KMS-11 (cell line): Measurements from ENCODE around the gene NISCH.

Source experiments
- H2AFZ ChIP-seq: fragments of 200-600 bp; sonication (generic); 2 replicates; pipeline ENCODE4 v1.6.1; 2016; ENCODE audit warnings: antibody characterized with exemption, mixed run types, low read depth
- H3K27ac ChIP-seq: fragments of 200-600 bp; sonication (generic); 2 replicates; pipeline ENCODE4 v1.6.1; 2016; ENCODE audit warnings: mild to moderate bottlenecking, mixed run types
- H3K27me3 ChIP-seq: fragments of 200-600 bp; sonication (generic); 2 replicates; pipeline ENCODE4 v1.6.1; 2017; ENCODE audit warnings: mild to moderate bottlenecking, low read depth, mixed run types, moderate library complexity; ENCODE audit not compliant: insufficient read depth
- H3K36me3 ChIP-seq: fragments of 200-600 bp; sonication (generic); 2 replicates; pipeline ENCODE4 v1.6.1; 2017; ENCODE audit warnings: mild to moderate bottlenecking, mixed run types; ENCODE audit not compliant: insufficient read depth
- H3K4me1 ChIP-seq: fragments of 200-600 bp; sonication (generic); 2 replicates; pipeline ENCODE4 v1.6.1; 2016; ENCODE audit warnings: mild to moderate bottlenecking, low read depth, mixed run types; ENCODE audit not compliant: poor library complexity, severe bottlenecking
- H3K4me2 ChIP-seq: fragments of 200-600 bp; sonication (generic); 2 replicates; pipeline ENCODE4 v1.7.0; 2016; ENCODE audit warnings: mild to moderate bottlenecking, mixed run types
- H3K4me3 ChIP-seq: fragments of 200-600 bp; sonication (generic); IDR thresholded peaks from 2 replicates; pipeline ENCODE4 v1.6.1; 2017; ENCODE audit warnings: low read depth, low read length, mixed read lengths; ENCODE audit not compliant: insufficient read depth
- H3K79me2 ChIP-seq: fragments of 200-600 bp; sonication (generic); 2 replicates; pipeline ENCODE4 v1.6.1; 2016; ENCODE audit warnings: low read depth, mixed run types; ENCODE audit not compliant: insufficient read depth
- H3K9ac ChIP-seq: fragments of 200-600 bp; sonication (generic); 2 replicates; pipeline ENCODE4 v1.6.1; 2016; ENCODE audit warnings: mild to moderate bottlenecking, mixed run types
- H4K20me1 ChIP-seq: fragments of 200-600 bp; sonication (generic); 2 replicates; pipeline ENCODE4 v1.6.1; 2016; ENCODE audit warnings: mild to moderate bottlenecking, mixed run types; ENCODE audit not compliant: insufficient read depth
- CTCF ChIP-seq: fragments of 200-600 bp; sonication (generic); conservative IDR thresholded peaks from 2 replicates; pipeline ENCODE4 v1.6.1; 2017; ENCODE audit warnings: low read depth, mild to moderate bottlenecking, antibody characterized with exemption, low read length, moderate library complexity, mixed read lengths

NISCH gene

GRCh38 chr3:52521881-52522650 lies 66.7 kb downstream of the NISCH start:
- TF ChIP-seq CTCF: no peak
- H3K4me3 ChIP-seq: no peak overlapping the region
- no peaks in the 10 kb centered on the region for H3K79me2 ChIP-seq
- H2AFZ ChIP-seq: no peak overlapping the region
- no peaks in the 10 kb centered on the region for H3K36me3 ChIP-seq
- H4K20me1 ChIP-seq: no peaks in the 10 kb centered on the region
- no peak overlapping the region for H3K4me2 ChIP-seq
- no peaks in the 10 kb centered on the region for H3K27me3 ChIP-seq
- no peaks in the 10 kb centered on the region for H3K4me1 ChIP-seq
- H3K9ac ChIP-seq: no peak overlapping the region
- H3K27ac ChIP-seq: no peak overlapping the region

DNA sequence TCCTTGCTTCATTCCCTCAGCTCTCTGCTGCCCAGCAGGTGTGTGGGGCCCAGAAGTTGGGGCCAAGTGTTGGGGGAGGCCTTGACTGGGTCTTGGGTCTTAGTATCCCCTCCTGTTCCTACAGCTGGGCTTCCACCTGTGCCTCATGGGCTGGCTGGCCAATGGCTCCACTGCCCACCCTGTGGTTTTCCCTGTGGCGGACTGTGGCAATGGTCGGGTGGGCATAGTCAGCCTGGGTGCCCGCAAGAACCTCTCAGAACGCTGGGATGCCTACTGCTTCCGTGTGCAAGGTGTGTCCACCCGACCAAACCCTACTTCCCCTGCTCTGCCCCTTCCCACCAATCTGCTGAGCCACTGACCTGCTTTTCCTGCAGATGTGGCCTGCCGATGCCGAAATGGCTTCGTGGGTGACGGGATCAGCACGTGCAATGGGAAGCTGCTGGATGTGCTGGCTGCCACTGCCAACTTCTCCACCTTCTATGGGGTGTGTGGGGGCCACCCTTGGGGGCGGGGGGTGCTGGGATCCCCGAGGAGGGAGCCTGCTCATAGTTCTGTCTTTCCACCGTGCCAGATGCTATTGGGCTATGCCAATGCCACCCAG lies 67.3 kb downstream of the NISCH start:
- H3K4me2 ChIP-seq: no peak overlapping the region
- H3K9ac ChIP-seq: no peak overlapping the region
- H3K27me3 ChIP-seq: no peaks in the 10 kb centered on the region
- H3K79me2 ChIP-seq: no peaks in the 10 kb centered on the region
- H3K4me1 ChIP-seq: no peaks in the 10 kb centered on the region
- no peak overlapping the region for H3K27ac ChIP-seq
- no peak for TF ChIP-seq CTCF
- no peak overlapping the region for H2AFZ ChIP-seq
- no peak overlapping the region for H3K4me3 ChIP-seq
- no peaks in the 10 kb centered on the region for H3K36me3 ChIP-seq
- no peaks in the 10 kb centered on the region for H4K20me1 ChIP-seq

DNA sequence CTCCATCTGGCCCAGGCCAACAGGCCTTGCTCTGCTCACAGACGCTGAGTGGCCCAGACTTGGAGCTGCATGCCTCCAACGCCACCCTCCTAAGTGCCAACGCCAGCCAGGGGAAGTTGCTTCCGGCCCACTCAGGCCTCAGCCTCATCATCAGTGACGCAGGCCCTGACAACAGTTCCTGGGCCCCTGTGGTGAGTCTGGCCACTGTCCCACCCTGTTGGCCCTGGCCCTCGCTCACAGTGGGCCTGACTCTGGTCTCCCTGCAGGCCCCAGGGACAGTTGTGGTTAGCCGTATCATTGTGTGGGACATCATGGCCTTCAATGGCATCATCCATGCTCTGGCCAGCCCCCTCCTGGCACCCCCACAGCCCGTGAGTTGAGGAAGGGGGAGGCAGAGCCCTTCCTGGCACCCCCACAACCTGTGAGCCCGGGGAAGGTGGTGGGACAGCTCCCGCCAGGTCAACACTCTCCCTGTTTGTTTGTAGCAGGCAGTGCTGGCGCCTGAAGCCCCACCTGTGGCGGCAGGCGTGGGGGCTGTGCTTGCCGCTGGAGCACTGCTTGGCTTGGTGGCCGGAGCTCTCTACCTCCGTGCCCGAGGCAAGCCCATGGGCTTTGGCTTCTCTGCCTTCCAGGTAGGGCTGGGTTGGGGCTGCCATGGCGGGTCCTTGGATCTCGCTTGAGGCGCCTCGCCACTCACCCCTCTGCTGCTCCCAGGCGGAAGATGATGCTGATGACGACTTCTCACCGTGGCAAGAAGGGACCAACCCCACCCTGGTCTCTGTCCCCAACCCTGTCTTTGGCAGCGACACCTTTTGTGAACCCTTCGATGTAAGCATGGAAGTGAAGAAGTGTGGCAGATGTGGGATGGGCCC lies 68.2 kb downstream of the NISCH start:
- Histone ChIP-seq H2AFZ (no peak overlapping the region), H3K4me1 (no peaks in the 10 kb centered on the region), H3K4me3 (no peak overlapping the region), H3K79me2 (no peaks in the 10 kb centered on the region), H3K9ac (no peak overlapping the region), H3K4me2 (no peak overlapping the region), H3K27ac (no peak overlapping the region), H4K20me1 (no peaks in the 10 kb centered on the region), H3K27me3 (no peaks in the 10 kb centered on the region), H3K36me3 (no peaks in the 10 kb centered on the region)
- no peak for TF ChIP-seq CTCF

DNA sequence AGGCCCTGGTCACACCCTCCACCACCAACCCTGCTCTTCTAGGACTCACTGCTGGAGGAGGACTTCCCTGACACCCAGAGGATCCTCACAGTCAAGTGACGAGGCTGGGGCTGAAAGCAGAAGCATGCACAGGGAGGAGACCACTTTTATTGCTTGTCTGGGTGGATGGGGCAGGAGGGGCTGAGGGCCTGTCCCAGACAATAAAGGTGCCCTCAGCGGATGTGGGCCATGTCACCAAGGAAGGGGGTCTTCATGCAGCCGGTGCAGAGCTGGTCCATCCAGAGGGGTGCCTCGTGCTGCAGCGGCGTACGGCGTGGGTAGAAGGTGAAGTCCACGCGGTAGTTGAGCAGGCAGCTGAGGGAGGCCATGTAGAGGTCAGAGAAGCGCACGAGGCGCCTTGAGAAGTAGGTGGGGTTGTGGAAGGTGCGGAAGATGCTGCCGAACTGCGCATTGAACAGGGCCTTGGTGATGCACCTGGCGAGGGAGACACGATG lies 68.9 kb downstream of the NISCH start:
- no peak overlapping the region for H2AFZ ChIP-seq
- no peaks in the 10 kb centered on the region for H3K4me1 ChIP-seq
- H3K27ac ChIP-seq: no peak overlapping the region
- no peak for TF ChIP-seq CTCF
- no peaks in the 10 kb centered on the region for H3K36me3 ChIP-seq
- no peak overlapping the region for H3K4me3 ChIP-seq
- no peak overlapping the region for H3K4me2 ChIP-seq
- H3K9ac ChIP-seq: no peak overlapping the region
- H3K79me2 ChIP-seq: no peaks in the 10 kb centered on the region
- H4K20me1 ChIP-seq: no peaks in the 10 kb centered on the region
- H3K27me3 ChIP-seq: no peaks in the 10 kb centered on the region
